Skin epidermis (tissue), 12 donors: Measurements from ENCODE around the gene PAMR1.

ENCODE experiments used
- H3K27ac ChIP-seq, 21 experiments: fragments of 200-600 bp; sonication (generic) in 11 of 21; one replicate each; pipeline ENCODE4 v1.5.0; 2020; ENCODE audit warnings: mild to moderate bottlenecking in 3 of 21, inconsistent platforms in 2 of 21, moderate library complexity in 2 of 21
- H3K4me3 ChIP-seq, 7 experiments: fragments of 200-600 bp; sonication (generic) in 2 of 7; one replicate each; pipeline ENCODE4 v1.5.0; 2020; ENCODE audit warnings: inconsistent platforms in 2 of 7, mild to moderate bottlenecking in 2 of 7, moderate library complexity in 1 of 7

The PAMR1 gene

GRCh38 chr11:35383953-35384352 is 141.5 kb downstream of the PAMR1 start:
- no peak overlapping the region for H3K4me3 ChIP-seq
- H3K27ac ChIP-seq = no peak overlapping the region
